SK-N-SH treated with all-trans-retinoic acid at 6 μM for 48 hours (cell line): ENCODE results near the gene OFD1.

ENCODE experiments used
- ARNTL ChIP-seq: fragments of 450-650 bp; formaldehyde crosslinking; IDR thresholded peaks from 2 replicates; pipeline ENCODE4 v1.5.0; 2020; ENCODE audit warnings: low read depth, mild to moderate bottlenecking, moderate library complexity, borderline replicate concordance
- CSDC2 ChIP-seq: fragments of 250-450 bp; sonication (Bioruptor Pico); IDR thresholded peaks from 2 replicates; pipeline ENCODE4 v1.5.0; 2020; ENCODE audit warnings: mild to moderate bottlenecking, moderate library complexity
- ISL1 ChIP-seq: fragments of 250-450 bp; sonication (Bioruptor Pico); IDR thresholded peaks from 2 replicates; pipeline ENCODE4 v2.1.2; 2022; ENCODE audit warnings: mild to moderate bottlenecking, moderate library complexity
- OSR1 ChIP-seq: fragments of 250-450 bp; sonication (Bioruptor Pico); IDR thresholded peaks from 2 replicates; pipeline ENCODE4 v1.8.0; 2022; ENCODE audit warnings: moderate library complexity, mild to moderate bottlenecking, inconsistent platforms
- PATZ1 ChIP-seq: fragments of 250-450 bp; sonication (Bioruptor Pico); IDR thresholded peaks from 2 replicates; pipeline ENCODE4 v1.8.0; 2020; ENCODE audit warnings: mild to moderate bottlenecking, moderate library complexity, borderline replicate concordance
- TCF4 ChIP-seq: fragments of 250-450 bp; sonication (Bioruptor Pico); IDR thresholded peaks from 2 replicates; pipeline ENCODE4 v1.8.0; 2021; ENCODE audit warnings: mild to moderate bottlenecking, moderate library complexity, borderline replicate concordance
- TSHZ2 ChIP-seq: fragments of 250-450 bp; sonication (Bioruptor Pico); IDR thresholded peaks from 2 replicates; pipeline ENCODE4 v1.5.0; 2020; ENCODE audit warnings: mild to moderate bottlenecking, moderate library complexity
- ZNF565 ChIP-seq: fragments of 450-650 bp; formaldehyde crosslinking; conservative IDR thresholded peaks from 2 replicates; pipeline ENCODE4 v1.5.0; 2020; ENCODE audit warnings: low read depth, mild to moderate bottlenecking, moderate library complexity
- ZNF70 ChIP-seq: fragments of 450-650 bp; formaldehyde crosslinking; IDR thresholded peaks from 2 replicates; pipeline ENCODE4 v1.5.0; 2020; ENCODE audit warnings: mild to moderate bottlenecking, moderate library complexity
- ZNF8 ChIP-seq: fragments of 450-650 bp; formaldehyde crosslinking; IDR thresholded peaks from 2 replicates; pipeline ENCODE4 v1.5.0; 2020; ENCODE audit warnings: mild to moderate bottlenecking, moderate library complexity
- TF ChIP-seq, protein P1 (sequence below): fragments of 250-450 bp; sonication (Bioruptor Pico); IDR thresholded peaks from 2 replicates; pipeline ENCODE4 v1.8.0; 2021; ENCODE audit warnings: low read depth, mild to moderate bottlenecking, moderate library complexity, borderline replicate concordance

DNA sequence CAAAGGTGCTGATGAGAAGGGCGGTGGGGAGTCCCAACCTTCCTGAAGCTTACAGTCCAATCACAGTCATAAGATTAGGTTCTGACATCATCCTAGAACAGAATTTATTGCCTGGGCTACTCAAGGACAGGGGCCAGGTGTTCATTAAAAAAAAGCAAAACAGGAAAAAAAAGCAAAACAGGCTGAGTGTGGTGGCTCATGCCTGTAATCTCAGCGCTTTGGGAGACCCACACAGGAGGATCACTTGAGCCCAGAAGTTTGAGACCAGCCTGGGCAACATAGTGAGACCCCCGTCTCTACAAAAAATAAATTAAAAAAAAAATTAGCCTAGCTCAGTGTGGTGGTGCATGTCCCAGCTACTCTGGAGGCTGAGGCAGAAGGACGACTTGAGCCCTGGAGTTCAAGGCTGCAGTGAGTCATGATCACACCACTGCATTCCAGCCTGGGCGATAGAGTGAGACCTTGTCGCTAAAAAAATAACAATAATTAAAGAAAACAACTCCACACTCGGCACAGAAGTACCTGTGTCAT, 42.6 kb upstream of the OFD1 start:
- TF ChIP-seq ARNTL (CRISPR knock-in tag) (no peak), OSR1 (CRISPR knock-in tag) (no peak), PATZ1 (CRISPR knock-in tag) (no peak), TCF4 (CRISPR knock-in tag) (no peak), ZNF70 (no peak), ISL1 (CRISPR knock-in tag) (no peak), CSDC2 (CRISPR knock-in tag) (no peak), TSHZ2 (CRISPR knock-in tag) (no peak), ZNF8 (CRISPR knock-in tag) (no peak), ZNF565 (no peak)
- TF ChIP-seq, protein P1, sequence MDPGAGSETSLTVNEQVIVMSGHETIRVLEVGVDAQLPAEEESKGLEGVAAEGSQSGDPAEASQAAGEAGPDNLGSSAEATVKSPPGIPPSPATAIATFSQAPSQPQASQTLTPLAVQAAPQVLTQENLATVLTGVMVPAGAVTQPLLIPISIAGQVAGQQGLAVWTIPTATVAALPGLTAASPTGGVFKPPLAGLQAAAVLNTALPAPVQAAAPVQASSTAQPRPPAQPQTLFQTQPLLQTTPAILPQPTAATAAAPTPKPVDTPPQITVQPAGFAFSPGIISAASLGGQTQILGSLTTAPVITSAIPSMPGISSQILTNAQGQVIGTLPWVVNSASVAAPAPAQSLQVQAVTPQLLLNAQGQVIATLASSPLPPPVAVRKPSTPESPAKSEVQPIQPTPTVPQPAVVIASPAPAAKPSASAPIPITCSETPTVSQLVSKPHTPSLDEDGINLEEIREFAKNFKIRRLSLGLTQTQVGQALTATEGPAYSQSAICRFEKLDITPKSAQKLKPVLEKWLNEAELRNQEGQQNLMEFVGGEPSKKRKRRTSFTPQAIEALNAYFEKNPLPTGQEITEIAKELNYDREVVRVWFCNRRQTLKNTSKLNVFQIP (CRISPR knock-in tag), result no peak
